ENCODE data around the gene GPR161.
"Not testable (repeated sequence)": the region's sequence is repeated elsewhere in the genome, so short reads cannot be mapped to it uniquely, and the experiment has no call there.

GPR161 gene

GRCh38 chr1:168136709-168137514 is at the start of gene GPR161:
GPR161 (minus strand) TSS chr1:168136930; CDS start chr1:168104850, 32,080 bp downstream.
- no peak for DNase-seq (ENCODE audit: low read depth in 1 of 2, low spot score in 1 of 2)

DNA sequence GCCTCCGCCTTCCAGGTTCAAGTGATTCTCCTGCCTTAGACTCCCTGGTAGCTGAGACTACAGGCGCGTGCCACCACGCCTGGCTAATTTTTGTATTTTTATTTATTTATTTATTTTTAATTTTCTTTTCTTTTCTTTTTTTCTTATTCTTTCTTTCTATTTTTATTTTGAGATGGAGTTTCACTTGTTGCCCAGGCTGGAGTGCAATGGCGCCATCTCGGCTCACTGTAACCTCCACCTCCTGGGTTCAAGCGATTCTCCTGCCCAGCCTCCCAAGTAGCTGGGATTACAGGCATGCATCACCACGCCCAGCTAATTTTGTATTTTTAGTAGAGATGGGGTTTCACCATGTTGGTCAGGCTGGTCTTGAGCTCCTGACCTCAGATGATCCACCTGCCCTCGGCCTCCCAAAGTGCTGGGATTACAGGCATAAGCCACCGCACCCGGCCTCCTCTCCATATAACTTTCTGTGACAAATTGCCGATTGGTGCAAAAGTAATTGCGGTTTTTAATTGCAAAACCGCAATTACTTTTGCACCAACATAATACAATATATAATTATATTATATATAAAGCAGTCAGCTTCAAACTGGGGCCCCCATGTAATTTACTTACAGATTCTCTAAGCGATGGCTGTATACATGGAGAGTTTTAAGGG is 44.5 kb upstream of the GPR161 start:
- not testable (repeated sequence) for DNase-seq (ENCODE audit: low read depth in 1 of 2, low spot score in 1 of 2)

GRCh38 chr1:168180148-168180524 is 43.4 kb upstream of the GPR161 start:
- no peak for DNase-seq (ENCODE audit: low read depth in 1 of 2, low spot score in 1 of 2)

GRCh38 chr1:168179438-168180147 is 42.9 kb upstream of the GPR161 start:
- no peak for DNase-seq (ENCODE audit: low read depth in 1 of 2, low spot score in 1 of 2)

DNA sequence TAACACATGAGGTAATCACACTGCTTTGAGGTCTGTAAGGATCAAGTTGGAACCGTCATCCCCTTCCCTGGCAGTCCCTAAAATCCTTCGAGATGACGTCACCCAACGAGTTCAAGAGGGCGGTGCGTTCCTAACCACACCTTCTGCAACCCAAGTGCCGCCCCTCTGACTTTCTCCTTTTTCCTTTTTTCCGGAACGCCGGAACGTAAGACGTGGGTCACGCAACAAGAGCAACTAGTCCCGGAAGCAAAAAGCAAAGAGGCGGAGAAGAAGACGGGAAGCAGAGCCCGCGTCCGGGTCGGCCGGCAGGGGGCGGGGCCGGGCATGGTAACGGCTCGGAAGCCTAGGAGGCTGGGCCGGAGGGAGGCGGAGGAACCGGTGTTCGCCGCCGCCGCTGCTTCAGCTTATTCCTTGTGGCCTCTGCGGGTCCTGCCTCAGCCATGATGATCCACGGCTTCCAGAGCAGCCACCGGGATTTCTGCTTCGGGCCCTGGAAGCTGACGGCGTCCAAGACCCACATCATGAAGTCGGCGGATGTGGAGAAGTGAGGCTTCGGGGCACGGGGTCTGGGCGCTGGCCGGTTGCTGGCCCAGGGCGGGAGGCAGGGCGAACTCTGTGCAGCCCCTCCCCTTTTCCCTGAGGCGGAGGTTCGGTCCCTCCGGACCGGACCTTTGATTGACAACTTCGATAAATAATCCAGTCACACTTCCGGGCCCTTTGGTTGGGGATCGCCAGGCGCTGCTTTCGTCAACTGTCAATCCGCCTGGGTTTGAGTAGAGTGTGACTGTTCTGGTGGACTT is 42.1 kb upstream of the GPR161 start, which contains the start of gene TIPRL:
TIPRL (plus strand) TSS at position 325 of the 800 bp plus-strand sequence; CDS start at position 441, 116 bp downstream.
- DNase-seq (ENCODE audit: low read depth in 1 of 2, low spot score in 1 of 2): peak; percentile 86 to 87

- no peak for DNase-seq (ENCODE audit: low read depth in 1 of 2, low spot score in 1 of 2)
Observed at GRCh38 chr1:168178227-168178637, 41.5 kb upstream of the GPR161 start.

- no peak for DNase-seq (ENCODE audit: low read depth in 1 of 2, low spot score in 1 of 2)
Observed at GRCh38 chr1:168172250-168172915, 35.7 kb upstream of the GPR161 start.

DNA sequence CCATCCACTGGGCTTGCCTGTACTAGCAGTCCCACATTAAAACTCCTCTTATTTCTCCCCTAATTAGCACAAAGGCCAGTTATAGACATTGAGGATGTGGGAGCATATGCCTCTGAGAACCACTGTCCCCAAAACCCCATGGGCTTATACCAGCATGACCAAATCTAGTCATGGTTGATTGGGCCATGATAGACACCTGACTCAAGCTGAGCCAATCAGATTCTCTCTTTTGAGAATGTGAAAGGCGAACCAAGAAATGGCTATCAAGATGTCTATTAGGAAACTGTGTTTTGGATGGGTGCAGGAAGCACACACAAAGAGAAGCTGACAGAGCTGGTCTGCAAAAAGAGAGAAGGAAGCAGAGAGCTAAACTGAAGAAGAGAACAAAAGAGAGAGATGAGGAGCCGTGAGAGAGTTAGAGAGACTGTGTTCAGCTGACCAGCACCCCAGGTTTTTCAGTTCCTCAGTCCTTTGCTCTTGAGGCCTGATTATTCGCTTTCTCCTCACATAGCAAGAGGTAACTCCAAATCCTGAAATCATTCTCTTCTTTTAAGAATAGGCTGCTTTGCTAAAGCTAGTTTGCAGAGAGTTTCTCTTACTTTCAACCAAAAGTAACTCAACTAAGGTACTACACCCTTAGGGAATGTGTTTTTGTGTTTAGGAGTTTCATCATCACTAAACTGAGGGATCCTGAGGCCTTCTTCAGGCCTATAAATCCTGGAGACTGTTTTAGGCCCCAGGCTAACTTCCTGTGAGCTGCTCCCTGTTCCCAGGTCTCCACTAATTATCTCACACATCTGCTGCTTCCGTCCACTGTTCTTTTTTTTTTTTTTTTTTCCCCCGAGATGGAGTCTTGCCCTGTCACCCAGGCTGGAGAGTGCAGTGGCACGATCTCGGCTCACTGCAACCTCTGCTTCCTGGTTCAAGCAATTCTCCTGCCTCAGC is 34.1 kb upstream of the GPR161 start:
- DNase-seq (ENCODE audit: low read depth in 1 of 2, low spot score in 1 of 2): no peak

DNA sequence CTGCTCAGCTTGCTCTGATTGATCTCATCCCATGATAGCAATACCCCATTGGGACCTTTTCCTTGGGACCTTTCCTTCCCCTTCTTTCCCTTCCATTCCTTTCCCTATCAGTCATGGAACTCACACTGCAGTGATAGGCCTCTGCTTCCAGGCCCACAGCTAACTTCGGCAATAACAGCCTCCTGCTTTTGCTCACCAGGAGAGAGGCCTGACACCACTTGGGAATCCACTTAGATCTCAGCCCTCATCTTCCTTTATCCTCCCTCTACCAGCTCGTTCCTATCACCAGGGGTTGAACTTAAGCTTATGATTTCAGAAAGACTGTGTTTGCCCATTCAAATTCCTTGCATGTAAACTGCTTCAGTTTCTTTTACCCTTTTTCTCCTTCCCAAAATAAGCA is 31.1 kb upstream of the GPR161 start:
- DNase-seq (ENCODE audit: low read depth in 1 of 2, low spot score in 1 of 2): no peak

GRCh38 chr1:168164771-168165170 is 28.0 kb upstream of the GPR161 start:
- DNase-seq (ENCODE audit: low read depth in 1 of 2, low spot score in 1 of 2): no peak

DNA sequence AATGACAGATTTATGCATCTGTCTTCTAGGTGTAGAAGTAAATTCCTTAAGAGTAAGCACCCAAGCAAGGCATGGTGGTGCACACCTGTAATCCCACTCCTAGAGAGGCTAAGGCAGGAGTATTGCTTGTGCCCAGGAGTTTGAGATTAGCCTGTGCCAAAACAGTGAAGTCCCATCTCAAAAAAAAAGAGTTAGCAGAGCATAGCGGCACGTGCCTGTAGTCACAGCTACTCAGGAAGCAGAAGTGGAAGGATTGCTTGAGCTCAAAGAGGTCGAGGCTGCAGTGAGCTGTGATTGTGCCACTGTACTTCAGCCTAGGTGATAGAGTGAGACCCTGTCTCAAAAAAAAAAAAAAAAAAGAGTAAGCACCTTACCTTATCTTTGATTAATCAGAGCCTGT is 26.9 kb upstream of the GPR161 start:
- no peak for DNase-seq (ENCODE audit: low read depth in 1 of 2, low spot score in 1 of 2)

DNA sequence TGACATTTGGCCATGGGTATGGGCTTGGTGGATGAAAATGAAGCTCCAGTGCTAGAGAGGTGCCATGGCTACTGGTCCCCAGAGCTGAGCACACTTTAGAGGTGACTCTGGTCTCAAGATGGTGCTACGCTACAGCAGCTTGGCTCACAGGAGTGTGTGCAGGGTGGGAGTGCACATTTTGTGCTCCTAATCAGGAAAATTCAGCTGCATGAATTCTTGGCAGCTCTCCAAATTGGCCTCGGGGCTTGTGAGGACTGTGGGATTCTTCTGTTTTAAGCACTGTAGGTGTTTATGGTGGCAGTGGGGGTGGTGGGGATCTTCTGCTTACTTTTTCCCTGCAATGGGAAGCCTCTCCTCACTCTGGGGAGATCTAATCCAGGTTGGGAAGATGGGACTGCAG is 24.7 kb upstream of the GPR161 start:
- no peak for DNase-seq (ENCODE audit: low read depth in 1 of 2, low spot score in 1 of 2)

DNA sequence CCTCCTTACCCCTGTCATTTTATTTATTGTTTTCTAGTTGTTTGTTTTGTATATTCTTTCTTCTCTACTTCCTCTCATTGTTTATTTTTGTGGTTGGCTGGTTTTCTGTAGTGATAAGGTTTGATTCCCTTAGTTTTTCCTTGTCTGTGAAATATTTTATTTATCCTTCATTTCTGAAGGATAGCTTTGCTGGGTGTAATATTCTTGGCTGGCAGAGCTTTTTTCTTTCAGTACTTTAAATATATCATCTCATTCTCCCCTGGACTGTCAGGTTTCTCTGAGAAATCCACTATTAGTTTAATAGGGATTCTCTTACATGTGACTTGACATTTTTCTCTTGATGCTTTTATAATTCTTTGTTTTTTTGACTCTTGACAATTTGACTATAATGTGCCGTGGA is 23.2 kb upstream of the GPR161 start:
- no peak for DNase-seq (ENCODE audit: low read depth in 1 of 2, low spot score in 1 of 2)

DNA sequence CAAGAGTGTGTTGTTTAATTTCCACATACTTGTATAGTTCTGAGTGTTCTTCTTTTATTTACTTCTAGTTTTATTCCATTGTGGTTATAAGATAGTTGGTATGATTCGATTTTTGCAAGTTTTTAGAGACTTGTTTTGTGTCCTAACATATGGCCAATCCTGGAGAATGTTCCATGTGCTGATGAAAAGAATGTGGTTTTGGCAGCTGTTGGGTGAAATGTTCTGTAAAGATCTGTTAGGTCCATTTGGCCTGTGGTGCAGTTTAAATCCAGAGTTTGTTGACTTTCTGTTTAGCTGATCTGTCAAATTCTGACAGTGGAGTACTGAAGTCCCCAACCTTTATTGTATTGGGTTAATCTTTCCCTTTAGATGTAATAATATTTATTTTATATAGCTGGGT is 22.5 kb upstream of the GPR161 start:
- no peak for DNase-seq (ENCODE audit: low read depth in 1 of 2, low spot score in 1 of 2)

- no peak for DNase-seq (ENCODE audit: low read depth in 1 of 2, low spot score in 1 of 2)
Observed at GRCh38 chr1:168157638-168158037, 20.9 kb upstream of the GPR161 start.

- no peak for DNase-seq (ENCODE audit: low read depth in 1 of 2, low spot score in 1 of 2)
Observed at GRCh38 chr1:168155910-168156309, 19.2 kb upstream of the GPR161 start.

- not testable (repeated sequence) for DNase-seq (ENCODE audit: low read depth in 1 of 2, low spot score in 1 of 2)
Observed at GRCh38 chr1:168154707-168155106, 18.0 kb upstream of the GPR161 start.

DNA sequence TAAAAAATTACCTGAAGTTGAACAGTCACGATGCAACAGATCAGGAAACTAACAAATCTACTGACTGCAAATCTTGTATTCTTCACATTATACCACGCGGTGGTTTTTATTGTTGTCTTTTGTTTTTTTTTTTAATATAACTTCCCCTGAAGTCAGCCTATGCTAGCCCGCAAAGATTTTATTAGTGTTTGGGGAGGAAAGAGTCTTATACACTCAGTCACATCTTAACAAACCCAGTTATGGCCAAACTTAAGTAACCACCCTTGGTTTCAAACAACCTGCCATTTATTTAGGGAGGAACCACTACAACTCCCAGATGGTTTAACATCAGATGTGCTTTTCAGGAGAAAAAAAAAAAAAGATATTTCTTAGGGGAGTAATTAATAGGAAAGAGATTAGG is 15.2 kb upstream of the GPR161 start:
- DNase-seq (ENCODE audit: low read depth in 1 of 2, low spot score in 1 of 2): no peak

GRCh38 chr1:168150283-168150682 is 13.6 kb upstream of the GPR161 start:
- no peak for DNase-seq (ENCODE audit: low read depth in 1 of 2, low spot score in 1 of 2)
